OCI-LY3 (cell line): ENCODE results near the gene ALG1.
"Not testable (repeated sequence)": the region's sequence is repeated elsewhere in the genome, so short reads cannot be mapped to it uniquely, and the experiment has no call there.

ENCODE experiments used
- H2AFZ ChIP-seq: fragments of 200-600, 300-600 bp; shearing (Covaris generic); 2 replicates; pipeline ENCODE4 v1.6.0; 2014; ENCODE audit warnings: antibody characterized with exemption, low read depth, low read length
- H3K27ac ChIP-seq: fragments of 200-600, 300-600 bp; sonication (generic); 2 replicates; pipeline ENCODE4 v1.5.1; 2014; ENCODE audit warnings: mild to moderate bottlenecking, low read length, moderate library complexity, mixed read lengths
- H3K27me3 ChIP-seq: fragments of 200-600, 300-600 bp; sonication (generic); 2 replicates; pipeline ENCODE4 v1.6.1; 2014; ENCODE audit warnings: low read depth, low read length, mixed read lengths
- H3K36me3 ChIP-seq: fragments of 200-600, 300-600 bp; sonication (generic); replicated peaks from 2 replicates; pipeline ENCODE3; 2014; ENCODE audit warnings: low read depth, low read length, mixed read lengths
- H3K4me1 ChIP-seq: fragments of 300-600, 200-600 bp; sonication (generic); 2 replicates; pipeline ENCODE4 v1.6.1; 2014; ENCODE audit warnings: low read length, mixed read lengths
- H3K4me2 ChIP-seq: fragments of 200-600, 300-600 bp; sonication (generic); 2 replicates; pipeline ENCODE4 v1.6.1; 2014; ENCODE audit warnings: low read length, mixed read lengths
- H3K4me3 ChIP-seq: fragments of 300-600, 200-600 bp; sonication (generic); 2 replicates; pipeline ENCODE4 v1.5.1; 2014; ENCODE audit warnings: antibody characterized with exemption, mild to moderate bottlenecking, low read length, moderate library complexity
- H3K79me2 ChIP-seq: fragments of 300-600, 200-600 bp; shearing (Covaris generic); 2 replicates; pipeline ENCODE4 v1.6.1; 2014; ENCODE audit warnings: mild to moderate bottlenecking, low read length, mixed read lengths
- H3K9ac ChIP-seq: fragments of 300-600, 200-600 bp; shearing (Covaris generic); 2 replicates; pipeline ENCODE4 v1.6.0; 2014; ENCODE audit warnings: mild to moderate bottlenecking, low read length, moderate library complexity
- H3K9me3 ChIP-seq: fragments of 200-600, 300-600 bp; shearing (Covaris generic); 2 replicates; pipeline ENCODE4 v1.6.1; 2014; ENCODE audit warnings: low read length, mixed read lengths; ENCODE audit not compliant: insufficient read depth
- H4K20me1 ChIP-seq: fragments of 200-600, 300-600 bp; sonication (generic); 2 replicates; pipeline ENCODE4 v1.6.1; 2016; ENCODE audit warnings: low read length, mixed read lengths; ENCODE audit not compliant: insufficient read depth
- CTCF ChIP-seq: fragments of 200-600, 300-600 bp; sonication (generic); IDR thresholded peaks from 2 replicates; pipeline ENCODE4 v1.5.1; 2014; ENCODE audit warnings: antibody characterized with exemption, low read length, low read depth
- EZH2phosphoT487 ChIP-seq: fragments of 200-600 bp; shearing (Covaris generic); IDR thresholded peaks from 2 replicates; pipeline ENCODE4 v1.6.1; 2018; ENCODE audit warnings: antibody characterized with exemption, mixed run types, low read depth

Gene ALG1

GRCh38 chr16:5075637-5076036 is 4.0 kb downstream of the ALG1 start:
- H3K9me3 ChIP-seq = no peaks in the 10 kb centered on the region

DNA sequence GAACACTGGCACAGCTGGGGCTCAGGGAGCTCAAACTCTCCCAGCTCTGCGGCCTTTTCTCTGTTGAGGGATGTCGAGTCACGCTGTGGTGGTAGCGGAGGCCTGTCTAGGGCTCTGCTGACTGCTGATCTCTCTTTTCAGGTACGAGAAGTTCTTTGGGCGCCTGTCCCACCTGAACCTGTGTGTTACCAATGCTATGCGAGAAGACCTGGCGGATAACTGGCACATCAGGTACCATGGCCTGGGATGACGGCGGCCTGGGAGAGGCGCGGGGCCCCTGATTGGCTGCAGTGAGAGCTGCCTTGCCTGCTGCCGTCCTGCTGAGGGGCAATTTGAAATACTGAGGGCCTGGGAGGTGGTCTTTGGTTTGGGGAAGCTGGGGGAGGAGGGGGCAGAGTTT is 5.7 kb downstream of the ALG1 start:
- Histone ChIP-seq H3K4me2 (no peak overlapping the region), H3K4me3 (no peak overlapping the region), H3K79me2 (peaks cover 15% of the 10 kb centered on the region), H4K20me1 (no peaks in the 10 kb centered on the region), H3K9me3 (no peaks in the 10 kb centered on the region), H3K27ac (no peak overlapping the region), H3K4me1 (peaks cover 7% of the 10 kb centered on the region), H3K9ac (no peak overlapping the region), H2AFZ (no peak overlapping the region), H3K36me3 (peaks cover 8% of the 10 kb centered on the region), H3K27me3 (no peaks in the 10 kb centered on the region)
- TF ChIP-seq CTCF = no peak
- no peak for TF ChIP-seq EZH2phosphoT487

More at GRCh38 chr16:5075637-5076036, 4.0 kb downstream of the ALG1 start:
- Histone ChIP-seq H3K4me2 (no peak overlapping the region), H3K27ac (no peak overlapping the region), H3K4me3 (no peak overlapping the region), H2AFZ (no peak overlapping the region), H3K4me1 (peaks cover 14% of the 10 kb centered on the region), H4K20me1 (no peaks in the 10 kb centered on the region), H3K27me3 (no peaks in the 10 kb centered on the region), H3K9ac (no peak overlapping the region), H3K36me3 (peaks cover 8% of the 10 kb centered on the region), H3K79me2 (peaks cover 21% of the 10 kb centered on the region)
- TF ChIP-seq CTCF = no peak

DNA sequence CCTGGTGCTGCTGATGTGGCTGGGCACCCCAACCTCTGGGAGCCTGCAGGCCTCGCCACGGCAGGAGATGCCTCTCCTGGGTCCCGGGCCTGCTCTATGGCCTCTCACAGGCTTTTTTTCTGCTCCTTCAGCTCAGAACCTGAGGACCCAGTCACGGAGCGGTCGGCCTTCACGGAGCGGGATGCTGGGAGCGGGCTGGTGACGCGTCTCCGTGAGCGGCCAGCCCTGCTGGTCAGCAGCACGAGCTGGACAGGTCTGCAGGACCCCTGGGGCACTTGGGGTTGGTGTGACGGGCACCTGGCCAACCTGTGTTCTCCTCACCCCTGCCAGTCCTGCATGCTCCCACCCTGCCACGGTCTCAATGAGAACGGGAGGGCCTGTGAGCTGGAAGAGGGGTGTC is 7.0 kb downstream of the ALG1 start:
- H2AFZ ChIP-seq = no peak overlapping the region
- peaks cover 3% of the 10 kb centered on the region for H3K79me2 ChIP-seq
- no peak overlapping the region for H3K4me2 ChIP-seq
- H3K9ac ChIP-seq = no peak overlapping the region
- no peak overlapping the region for H3K27ac ChIP-seq
- H3K36me3 ChIP-seq = peaks cover 8% of the 10 kb centered on the region
- H4K20me1 ChIP-seq = no peaks in the 10 kb centered on the region
- TF ChIP-seq CTCF (no peak), EZH2phosphoT487 (no peak)
- H3K9me3 ChIP-seq = no peaks in the 10 kb centered on the region
- no peak overlapping the region for H3K4me3 ChIP-seq
- H3K4me1 ChIP-seq = no peaks in the 10 kb centered on the region
- no peaks in the 10 kb centered on the region for H3K27me3 ChIP-seq

DNA sequence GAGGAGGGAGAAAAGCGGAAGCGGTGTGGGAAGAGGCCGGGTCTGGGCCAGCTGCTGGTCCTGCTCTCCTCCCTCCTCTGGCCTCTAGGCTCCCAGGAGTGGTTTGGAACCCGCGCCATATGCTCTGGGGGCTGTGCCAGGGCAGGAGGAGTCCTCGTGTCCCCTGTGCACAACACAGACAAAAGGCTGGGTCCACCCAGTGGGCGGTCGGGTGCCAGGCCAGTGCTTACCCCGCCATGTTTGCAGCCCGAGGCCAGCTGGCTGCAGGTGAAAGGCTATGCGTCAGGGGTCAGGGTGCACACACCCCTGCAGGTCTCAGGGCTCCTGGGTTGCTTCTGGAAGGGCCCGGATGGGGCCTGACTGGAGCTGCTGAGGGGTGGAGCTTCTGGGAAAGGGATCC is 8.8 kb downstream of the ALG1 start:
- H3K9ac ChIP-seq, H4K20me1 ChIP-seq, H3K4me1 ChIP-seq, H3K36me3 ChIP-seq, H2AFZ ChIP-seq, H3K27ac ChIP-seq, H3K4me2 ChIP-seq, H3K27me3 ChIP-seq, H3K9me3 ChIP-seq, H3K79me2 ChIP-seq, H3K4me3 ChIP-seq: not testable (repeated sequence)

GRCh38 chr16:5080996-5081395 is 9.4 kb downstream of the ALG1 start:
- H3K79me2 ChIP-seq, H3K36me3 ChIP-seq, H3K27ac ChIP-seq: not testable (repeated sequence)

DNA sequence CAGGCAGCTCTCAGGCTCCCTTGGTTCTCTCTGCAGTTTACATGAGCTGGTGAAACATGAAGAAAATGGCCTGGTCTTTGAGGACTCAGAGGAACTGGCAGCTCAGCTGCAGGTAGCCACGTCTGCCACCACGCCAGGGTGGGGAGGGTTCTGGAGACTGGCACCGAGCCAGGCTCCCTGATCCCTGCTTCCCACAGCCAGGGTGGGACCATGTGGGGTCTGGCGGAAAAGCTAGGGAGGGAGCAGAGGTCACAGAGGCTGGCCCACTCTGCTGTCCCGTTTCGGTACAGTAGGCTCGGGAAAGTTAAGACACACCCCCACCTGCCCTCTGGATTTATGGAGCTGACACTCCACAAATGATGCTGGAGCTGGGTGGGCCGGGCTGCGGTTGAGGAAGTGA is 12.0 kb downstream of the ALG1 start:
- not testable (repeated sequence) for H3K4me3 ChIP-seq, H2AFZ ChIP-seq, H3K79me2 ChIP-seq, H3K9ac ChIP-seq, H4K20me1 ChIP-seq, H3K27me3 ChIP-seq, H3K4me2 ChIP-seq, H3K36me3 ChIP-seq, H3K27ac ChIP-seq, H3K4me1 ChIP-seq, H3K9me3 ChIP-seq

More at GRCh38 chr16:5080996-5081395, 9.4 kb downstream of the ALG1 start:
- H3K27me3 ChIP-seq, H3K9ac ChIP-seq, H3K4me2 ChIP-seq, H3K4me3 ChIP-seq, H2AFZ ChIP-seq, H3K9me3 ChIP-seq, H3K4me1 ChIP-seq, H4K20me1 ChIP-seq: not testable (repeated sequence)

DNA sequence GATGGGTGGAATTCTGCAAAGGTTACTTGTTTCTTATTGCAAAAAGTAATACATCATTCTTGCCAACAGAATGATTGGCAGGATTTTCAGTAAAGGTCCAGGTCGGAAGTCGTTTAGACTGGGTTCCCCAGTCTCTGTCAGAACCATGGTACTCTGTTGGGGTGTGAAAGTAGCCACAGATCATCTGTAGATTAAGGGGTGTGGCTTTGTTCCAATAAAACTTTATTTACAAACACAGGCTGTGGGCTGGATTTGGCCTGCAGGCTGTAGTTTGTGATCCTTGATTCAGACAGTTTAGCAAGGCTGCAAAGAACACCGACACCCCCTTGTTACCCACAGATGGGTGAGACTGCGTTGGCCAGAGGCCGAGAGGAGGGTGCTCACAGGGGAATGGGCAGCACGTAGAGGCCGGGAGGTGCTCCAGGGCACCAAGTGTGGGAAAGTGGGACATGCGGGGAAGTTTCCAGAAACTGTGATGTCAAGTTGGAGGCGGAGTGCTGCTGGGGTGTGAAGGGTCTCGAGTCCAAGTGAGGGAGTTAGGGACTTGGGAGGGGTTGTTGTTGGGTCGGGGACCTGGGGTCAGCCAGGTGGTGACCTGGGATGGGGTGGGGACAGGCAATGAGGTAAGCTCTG is 12.6 kb downstream of the ALG1 start:
- H3K9ac ChIP-seq, H3K27ac ChIP-seq, H3K27me3 ChIP-seq, H4K20me1 ChIP-seq, H3K4me3 ChIP-seq, H3K9me3 ChIP-seq, H3K4me1 ChIP-seq, H2AFZ ChIP-seq, H3K79me2 ChIP-seq, H3K4me2 ChIP-seq, H3K36me3 ChIP-seq: not testable (repeated sequence)
